Erythroblast (primary cell): Measurements from ENCODE around the gene CHST6.

ENCODE experiments used
- GATA1 ChIP-seq: IDR thresholded peaks from 2 replicates; pipeline ENCODE4 v1.6.1; 2011; ENCODE audit warnings: low read depth, mild to moderate bottlenecking, control low read depth, low read length, moderate library complexity
- POLR2A ChIP-seq: IDR thresholded peaks from 2 replicates; pipeline ENCODE4 v1.6.1; 2011; ENCODE audit warnings: mild to moderate bottlenecking, low read length

- TF ChIP-seq POLR2A (no peak), GATA1 (no peak)
Observed at GRCh38 chr16:75456971-75457370, 38.3 kb downstream of the CHST6 start.
